Fibroblast of mammary gland (primary cell): ENCODE results near the gene FHL1.

ENCODE experiments used
- DNase-seq: peaks from one replicate; pipeline ENCODE4 v3.0.0-alpha.2; 2010; ENCODE audit warnings: low read depth
- H3K4me3 ChIP-seq: 2 replicates; pipeline ENCODE4 v1.5.1; 2011; ENCODE audit warnings: low read depth, mild to moderate bottlenecking, low read length, moderate library complexity; ENCODE audit not compliant: control insufficient read depth
- CTCF ChIP-seq: conservative IDR thresholded peaks from 2 replicates; pipeline ENCODE4 v1.5.1; 2011; ENCODE audit warnings: low read depth, low read length, inconsistent platforms; ENCODE audit not compliant: control insufficient read depth, insufficient read depth

The FHL1 gene

DNA sequence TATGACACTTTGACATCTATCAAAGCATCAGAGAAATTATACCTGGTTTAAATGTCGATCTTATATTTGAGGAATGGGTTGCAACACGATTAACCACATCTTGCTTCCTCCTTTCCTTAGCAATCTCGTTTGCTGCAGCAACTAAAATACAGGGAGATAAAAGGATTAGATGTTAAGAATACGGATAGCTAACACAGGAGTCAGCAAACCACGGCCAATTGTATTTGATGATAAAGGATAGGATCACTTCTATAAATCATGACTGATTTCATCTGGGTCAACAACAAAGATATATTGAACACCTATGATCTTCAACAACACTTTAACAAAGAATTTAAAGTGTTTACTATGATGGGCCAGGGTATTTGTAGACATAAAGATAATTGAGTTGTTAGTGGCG is 98.9 kb downstream of the FHL1 start:
- no peak for TF ChIP-seq CTCF
- no peak overlapping the region for H3K4me3 ChIP-seq
- DNase-seq: no peak

GRCh38 chrX:136250191-136251040 is 103.1 kb downstream of the FHL1 start:
- no peak for TF ChIP-seq CTCF
- peak overlapping the region; percentile 64 for H3K4me3 ChIP-seq
- DNase-seq: peak; percentile 37

DNA sequence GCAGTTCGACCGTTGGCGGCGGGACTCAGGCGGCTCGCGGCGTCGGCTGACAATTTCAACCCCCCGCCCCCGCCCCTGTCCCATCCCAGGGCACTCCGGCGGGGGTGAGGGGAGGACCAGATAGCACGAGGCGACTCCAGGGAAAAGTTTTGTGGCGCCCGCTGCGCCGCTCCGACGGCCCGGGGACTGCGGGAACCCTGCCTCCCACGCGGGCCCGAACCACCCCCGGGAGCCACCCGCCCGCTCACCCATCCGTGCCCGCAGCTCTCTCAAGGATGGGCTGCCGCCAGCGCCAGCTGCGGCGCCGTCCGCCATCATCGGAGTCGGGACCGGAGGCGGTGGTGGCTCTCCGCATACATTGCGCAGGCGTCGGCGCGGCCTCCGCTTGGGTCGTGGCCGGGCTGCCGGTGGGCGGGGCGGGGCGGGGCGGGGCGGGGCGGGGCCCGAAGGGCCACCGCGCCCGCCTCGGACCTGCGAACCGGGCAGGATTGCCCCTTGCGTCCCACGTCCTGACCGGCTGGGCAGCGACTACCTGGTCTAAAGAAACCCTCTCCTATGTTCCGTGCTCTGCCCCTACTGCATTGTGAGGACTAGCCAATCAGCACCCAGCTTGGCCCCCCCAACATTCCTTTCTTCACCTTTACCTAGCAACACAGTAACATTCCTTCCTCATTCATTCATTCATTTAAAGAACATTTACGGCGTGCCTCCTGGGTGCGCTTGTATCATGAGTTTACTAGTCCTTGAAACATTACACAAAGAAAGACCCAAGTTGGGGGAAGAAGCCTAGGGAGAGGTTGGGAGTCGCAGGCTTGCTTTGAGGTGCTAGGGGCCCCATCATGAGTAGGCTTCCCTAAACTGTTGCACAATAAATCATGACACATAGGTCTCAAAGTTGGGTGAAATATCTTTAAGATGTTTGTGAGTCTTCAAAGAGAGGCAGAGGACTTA is 104.0 kb downstream of the FHL1 start, which contains the start of gene MAP7D3:
Gene MAP7D3 (minus strand): TSS at position 360 of the 951 bp plus-strand sequence. CDS start 42 bp downstream, at position 318.
- H3K4me3 ChIP-seq: peak within 1 kb of the TSS; percentile 64
- peak; percentile 33 for DNase-seq
- TF ChIP-seq CTCF: no peak

DNA sequence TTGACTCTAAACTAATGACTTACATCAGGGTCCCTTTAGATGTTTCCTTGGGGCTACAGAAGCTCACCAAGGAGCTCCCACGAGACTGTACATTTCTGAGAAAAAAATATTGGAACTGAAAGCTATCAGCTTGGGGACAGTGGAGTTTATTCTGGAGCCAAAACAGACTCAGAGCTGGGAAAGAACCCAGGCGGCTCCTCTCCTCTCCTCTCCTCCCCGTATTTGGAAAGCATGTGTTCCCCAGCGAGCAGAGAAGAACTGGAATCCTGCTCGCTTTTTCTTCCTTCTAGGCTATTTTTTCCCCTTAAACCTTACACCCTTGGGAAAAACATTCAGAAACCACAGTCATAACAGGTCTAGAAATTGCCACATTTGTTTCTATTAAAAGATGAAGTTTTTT is 108.2 kb downstream of the FHL1 start:
- H3K4me3 ChIP-seq: no peak overlapping the region
- no peak for TF ChIP-seq CTCF
- DNase-seq: no peak

- no peak overlapping the region for H3K4me3 ChIP-seq
Observed at GRCh38 chrX:136256026-136256425, 108.7 kb downstream of the FHL1 start.

More at GRCh38 chrX:136256026-136256425, 108.7 kb downstream of the FHL1 start:
- DNase-seq: peak; percentile 28
- no peak for TF ChIP-seq CTCF
